AG09309 (cell line): Measurements from ENCODE around the gene GRM2.
"Not testable (repeated sequence)": the region's sequence is repeated elsewhere in the genome, so short reads cannot be mapped to it uniquely, and the experiment has no call there.

Experiments
- DNase-seq: peaks from one replicate; pipeline ENCODE4 v3.0.0-alpha.2; 2010; ENCODE audit warnings: low read depth
- H3K4me3 ChIP-seq: 2 replicates; pipeline ENCODE4 v1.5.1; 2011; ENCODE audit warnings: mild to moderate bottlenecking, low read depth, low read length, moderate library complexity; ENCODE audit not compliant: control insufficient read depth
- TF ChIP-seq, protein P1 (sequence below): IDR thresholded peaks from 2 replicates; pipeline ENCODE4 v1.5.1; 2011; ENCODE audit warnings: mild to moderate bottlenecking, low read depth, low read length, inconsistent platforms; ENCODE audit not compliant: insufficient read depth, control insufficient read depth; ENCODE audit errors: missing control alignments

GRM2 gene

DNA sequence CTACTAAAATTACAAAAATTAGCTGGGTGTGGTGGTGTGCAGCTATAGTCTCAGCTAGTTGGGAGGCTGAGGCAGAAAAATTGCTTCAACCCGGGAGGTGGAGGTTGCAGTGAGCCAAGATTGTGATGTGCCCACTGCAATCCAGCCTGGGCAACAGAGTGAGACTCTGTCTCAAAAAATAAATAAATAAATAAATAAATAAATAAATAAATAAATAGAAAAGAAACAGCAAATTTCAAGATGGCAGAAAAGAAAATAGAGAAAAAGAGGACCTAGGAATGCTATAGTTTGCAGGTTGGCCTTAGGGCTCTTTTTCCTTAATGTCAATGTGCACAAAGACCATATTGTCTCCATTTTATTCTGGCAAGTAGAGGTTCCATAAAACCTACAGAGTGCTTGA, 44.0 kb downstream of the GRM2 start:
- TF ChIP-seq, protein P1, sequence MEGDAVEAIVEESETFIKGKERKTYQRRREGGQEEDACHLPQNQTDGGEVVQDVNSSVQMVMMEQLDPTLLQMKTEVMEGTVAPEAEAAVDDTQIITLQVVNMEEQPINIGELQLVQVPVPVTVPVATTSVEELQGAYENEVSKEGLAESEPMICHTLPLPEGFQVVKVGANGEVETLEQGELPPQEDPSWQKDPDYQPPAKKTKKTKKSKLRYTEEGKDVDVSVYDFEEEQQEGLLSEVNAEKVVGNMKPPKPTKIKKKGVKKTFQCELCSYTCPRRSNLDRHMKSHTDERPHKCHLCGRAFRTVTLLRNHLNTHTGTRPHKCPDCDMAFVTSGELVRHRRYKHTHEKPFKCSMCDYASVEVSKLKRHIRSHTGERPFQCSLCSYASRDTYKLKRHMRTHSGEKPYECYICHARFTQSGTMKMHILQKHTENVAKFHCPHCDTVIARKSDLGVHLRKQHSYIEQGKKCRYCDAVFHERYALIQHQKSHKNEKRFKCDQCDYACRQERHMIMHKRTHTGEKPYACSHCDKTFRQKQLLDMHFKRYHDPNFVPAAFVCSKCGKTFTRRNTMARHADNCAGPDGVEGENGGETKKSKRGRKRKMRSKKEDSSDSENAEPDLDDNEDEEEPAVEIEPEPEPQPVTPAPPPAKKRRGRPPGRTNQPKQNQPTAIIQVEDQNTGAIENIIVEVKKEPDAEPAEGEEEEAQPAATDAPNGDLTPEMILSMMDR, result no peak
- DNase-seq, result no peak
- no peak overlapping the region for H3K4me3 ChIP-seq

DNA sequence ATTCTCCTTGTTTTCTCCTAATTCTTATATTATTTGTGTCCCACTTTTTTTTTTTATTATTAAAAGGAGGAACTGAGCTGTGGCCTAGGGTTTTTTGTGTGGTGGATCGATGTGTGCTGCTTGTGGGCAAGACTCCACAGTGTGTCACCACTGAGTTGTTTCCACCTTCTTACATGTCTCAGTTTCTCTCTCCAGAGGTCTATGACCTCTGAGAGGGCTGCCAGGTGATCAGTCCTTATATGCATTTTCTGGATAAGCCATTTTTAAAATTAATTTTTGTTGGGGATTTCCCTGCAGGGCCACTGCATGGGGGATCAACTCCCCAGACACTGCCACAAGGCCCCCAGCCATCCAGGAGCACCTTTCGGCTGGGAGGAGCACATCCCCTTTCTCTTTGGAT, 44.4 kb downstream of the GRM2 start:
- TF ChIP-seq, protein P1, result no peak
- DNase-seq, result no peak
- no peak overlapping the region for H3K4me3 ChIP-seq

DNA sequence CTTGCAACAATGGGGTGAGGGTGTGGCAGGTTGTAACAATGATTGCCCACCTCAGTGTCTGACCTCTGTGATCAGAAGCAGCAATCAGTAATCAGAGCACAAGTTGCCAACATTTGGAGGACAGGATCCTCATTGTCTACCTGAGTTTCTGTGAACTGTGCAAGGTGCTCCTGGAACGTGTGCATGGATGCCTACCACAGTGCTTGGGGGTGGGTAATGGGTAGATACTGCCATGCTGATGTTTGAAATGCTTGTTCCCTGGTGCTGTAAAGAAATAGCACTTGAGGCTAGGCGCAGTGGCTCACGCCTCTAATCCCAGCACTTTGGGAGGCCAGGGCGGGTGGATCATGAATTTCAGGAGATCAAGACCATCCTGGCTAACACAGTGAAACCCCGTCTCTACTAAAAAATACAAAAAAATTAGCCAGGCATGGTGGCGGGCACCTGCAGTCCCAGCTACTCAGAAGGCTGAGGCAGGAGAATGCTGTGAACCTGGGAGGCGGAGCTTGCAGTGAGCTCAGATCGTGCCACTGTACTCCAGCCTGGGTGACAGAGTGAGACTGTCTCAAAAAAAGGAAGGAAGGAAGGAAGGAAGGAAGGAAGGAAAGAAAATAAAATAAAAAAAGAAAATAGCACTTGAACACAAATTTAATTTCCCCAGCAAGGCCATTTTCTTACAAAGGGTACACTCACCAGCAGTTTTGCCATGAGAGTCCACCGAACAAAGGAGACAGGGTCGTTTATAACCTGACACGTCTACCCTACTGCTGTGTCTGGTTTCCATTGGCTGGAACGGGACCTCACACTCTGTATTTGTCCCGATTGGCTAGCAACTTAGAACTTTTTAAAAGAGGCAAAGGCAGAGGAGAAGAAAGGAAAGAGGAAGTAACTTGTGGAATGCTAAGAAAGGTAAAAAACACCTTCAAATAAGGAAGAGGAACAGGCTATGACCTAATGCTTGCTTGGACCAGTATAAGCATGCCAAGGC, 47.2 kb downstream of the GRM2 start:
- not testable (repeated sequence) for DNase-seq, H3K4me3 ChIP-seq

- DNase-seq, result no peak
- H3K4me3 ChIP-seq, result no peak overlapping the region
- TF ChIP-seq, protein P1, result no peak
These were observed 52.3 kb downstream of the GRM2 start for GRCh38 chr3:51759203-51759602.
